Mesothelial cell of epicardium (in vitro differentiated cells): ENCODE data around the gene CACNB4. TPM values are rescaled to one million over a fixed set of nuclear protein-coding genes. Genes with fewer than 3 reads are reported as not detected.

Experiments used
- DNase-seq, 2 experiments: peaks; one replicate each; pipeline ENCODE4 v3.0.0; 2021; ENCODE audit warnings: low spot score in 2 of 2; ENCODE audit not compliant: unreplicated experiment in 2 of 2
- H3K27ac Mint-ChIP-seq: 2 replicates; pipeline ENCODE4 v1.8.0; 2021; ENCODE audit warnings: mixed read lengths
- H3K27me3 Mint-ChIP-seq: 2 replicates; pipeline ENCODE4 v1.8.0; 2021; ENCODE audit warnings: low read depth, mixed read lengths
- H3K36me3 Mint-ChIP-seq: 2 replicates; pipeline ENCODE4 v1.8.0; 2021; ENCODE audit warnings: mixed read lengths
- H3K4me1 Mint-ChIP-seq: 2 replicates; pipeline ENCODE4 v1.8.0; 2021; ENCODE audit warnings: mixed read lengths
- H3K4me3 Mint-ChIP-seq: 2 replicates; pipeline ENCODE4 v1.8.0; 2021; ENCODE audit warnings: mild to moderate bottlenecking, moderate library complexity, mixed read lengths
- H3K9me3 Mint-ChIP-seq: 2 replicates; pipeline ENCODE4 v1.8.0; 2021; ENCODE audit warnings: mixed read lengths
- total RNA-seq: library from RNA; stranded (reverse); gene quantifications from 3 replicates; pipeline ENCODE4 v1.2.1, GENCODE V29; 2021
- TF ChIP-seq, protein P1 (sequence below): fragments of 200-600 bp; sonication (generic); IDR thresholded peaks from one replicate; pipeline ENCODE4 v1.5.0; 2021; ENCODE audit warnings: antibody characterized with exemption; ENCODE audit not compliant: unreplicated experiment

Gene CACNB4
- total RNA-seq, 1 donor from 2014 or later: 4.1 TPM

DNA sequence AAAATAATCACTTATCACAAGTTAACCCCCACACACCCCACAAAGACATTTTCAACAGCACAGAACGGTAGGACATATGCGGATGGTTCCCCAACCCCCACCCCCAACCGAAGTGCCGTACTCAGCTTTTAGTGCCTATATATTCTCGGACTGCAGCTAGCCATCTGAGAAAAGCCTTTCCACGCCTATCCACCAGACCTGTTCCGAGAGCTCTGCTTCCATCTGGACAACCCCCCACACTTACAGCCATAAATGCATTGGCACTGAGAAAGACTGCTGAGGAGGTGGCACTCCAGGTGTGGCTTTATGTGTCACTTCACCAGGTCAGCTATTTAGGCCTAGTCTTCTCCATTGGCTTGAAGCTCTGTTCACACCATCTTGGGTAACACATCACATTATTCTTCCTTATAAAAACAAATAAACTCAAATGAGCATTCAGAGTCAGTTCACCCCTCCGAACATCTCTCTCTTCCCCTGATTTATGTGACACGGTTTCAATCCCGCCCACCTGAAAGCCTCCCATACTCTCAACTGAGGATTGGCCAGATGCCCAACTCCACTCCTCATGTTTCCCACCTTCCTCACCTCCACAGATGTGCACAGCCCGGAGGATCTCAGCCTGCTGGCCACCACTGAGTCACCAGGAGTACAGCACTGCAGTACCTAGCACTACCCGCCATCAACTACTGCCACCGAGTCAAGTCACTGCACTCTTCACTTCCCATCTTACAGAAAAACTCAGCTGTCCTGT is 127.4 kb downstream of the CACNB4 start:
- peaks cover 6% of the 10 kb centered on the region for H3K27me3 Mint-ChIP-seq
- H3K36me3 Mint-ChIP-seq: no peaks in the 10 kb centered on the region
- TF ChIP-seq, protein P1, sequence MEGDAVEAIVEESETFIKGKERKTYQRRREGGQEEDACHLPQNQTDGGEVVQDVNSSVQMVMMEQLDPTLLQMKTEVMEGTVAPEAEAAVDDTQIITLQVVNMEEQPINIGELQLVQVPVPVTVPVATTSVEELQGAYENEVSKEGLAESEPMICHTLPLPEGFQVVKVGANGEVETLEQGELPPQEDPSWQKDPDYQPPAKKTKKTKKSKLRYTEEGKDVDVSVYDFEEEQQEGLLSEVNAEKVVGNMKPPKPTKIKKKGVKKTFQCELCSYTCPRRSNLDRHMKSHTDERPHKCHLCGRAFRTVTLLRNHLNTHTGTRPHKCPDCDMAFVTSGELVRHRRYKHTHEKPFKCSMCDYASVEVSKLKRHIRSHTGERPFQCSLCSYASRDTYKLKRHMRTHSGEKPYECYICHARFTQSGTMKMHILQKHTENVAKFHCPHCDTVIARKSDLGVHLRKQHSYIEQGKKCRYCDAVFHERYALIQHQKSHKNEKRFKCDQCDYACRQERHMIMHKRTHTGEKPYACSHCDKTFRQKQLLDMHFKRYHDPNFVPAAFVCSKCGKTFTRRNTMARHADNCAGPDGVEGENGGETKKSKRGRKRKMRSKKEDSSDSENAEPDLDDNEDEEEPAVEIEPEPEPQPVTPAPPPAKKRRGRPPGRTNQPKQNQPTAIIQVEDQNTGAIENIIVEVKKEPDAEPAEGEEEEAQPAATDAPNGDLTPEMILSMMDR: no peak
- no peak overlapping the region for H3K4me3 Mint-ChIP-seq
- H3K4me1 Mint-ChIP-seq: peaks cover 5% of the 10 kb centered on the region
- no peak overlapping the region for H3K27ac Mint-ChIP-seq
- H3K9me3 Mint-ChIP-seq: no peaks in the 10 kb centered on the region
- DNase-seq: no peak

DNA sequence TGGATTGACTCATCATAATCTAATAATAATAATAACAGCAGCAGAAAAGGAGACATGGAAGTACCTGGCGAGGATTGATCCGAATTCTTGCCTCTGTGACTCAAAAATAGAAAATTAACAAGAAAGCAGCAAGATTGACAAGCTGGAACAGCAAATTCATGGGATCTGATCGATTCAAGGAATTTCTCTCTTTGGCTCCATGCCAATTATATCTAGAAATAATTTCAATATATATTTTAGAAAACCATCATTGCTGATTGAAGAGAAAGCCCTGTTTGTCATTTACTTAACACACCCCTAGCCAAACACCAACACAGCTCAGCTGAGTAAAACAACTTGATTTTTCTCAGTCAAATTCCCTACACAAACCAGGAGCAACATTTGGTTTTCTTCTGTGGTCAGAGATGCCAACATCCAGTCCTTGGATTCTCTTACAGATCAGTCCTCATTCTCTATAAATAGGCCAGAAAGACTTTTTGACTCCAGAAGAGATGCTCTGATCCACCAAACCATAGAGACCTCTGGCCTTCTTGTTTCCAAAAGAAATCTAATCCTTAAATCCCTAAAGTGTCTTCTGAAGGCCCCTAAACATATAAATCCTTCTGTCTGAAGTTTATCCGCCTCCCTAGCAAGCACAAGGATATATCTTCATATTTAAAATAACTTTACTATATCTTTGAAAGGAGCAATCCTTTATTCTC is 129.9 kb downstream of the CACNB4 start:
- no peak overlapping the region for H3K4me3 Mint-ChIP-seq
- TF ChIP-seq, protein P1: no peak
- no peak overlapping the region for H3K27ac Mint-ChIP-seq
- H3K27me3 Mint-ChIP-seq: no peaks in the 10 kb centered on the region
- no peaks in the 10 kb centered on the region for H3K9me3 Mint-ChIP-seq
- no peak for DNase-seq
- H3K36me3 Mint-ChIP-seq: no peaks in the 10 kb centered on the region
- H3K4me1 Mint-ChIP-seq: peaks cover 5% of the 10 kb centered on the region

DNA sequence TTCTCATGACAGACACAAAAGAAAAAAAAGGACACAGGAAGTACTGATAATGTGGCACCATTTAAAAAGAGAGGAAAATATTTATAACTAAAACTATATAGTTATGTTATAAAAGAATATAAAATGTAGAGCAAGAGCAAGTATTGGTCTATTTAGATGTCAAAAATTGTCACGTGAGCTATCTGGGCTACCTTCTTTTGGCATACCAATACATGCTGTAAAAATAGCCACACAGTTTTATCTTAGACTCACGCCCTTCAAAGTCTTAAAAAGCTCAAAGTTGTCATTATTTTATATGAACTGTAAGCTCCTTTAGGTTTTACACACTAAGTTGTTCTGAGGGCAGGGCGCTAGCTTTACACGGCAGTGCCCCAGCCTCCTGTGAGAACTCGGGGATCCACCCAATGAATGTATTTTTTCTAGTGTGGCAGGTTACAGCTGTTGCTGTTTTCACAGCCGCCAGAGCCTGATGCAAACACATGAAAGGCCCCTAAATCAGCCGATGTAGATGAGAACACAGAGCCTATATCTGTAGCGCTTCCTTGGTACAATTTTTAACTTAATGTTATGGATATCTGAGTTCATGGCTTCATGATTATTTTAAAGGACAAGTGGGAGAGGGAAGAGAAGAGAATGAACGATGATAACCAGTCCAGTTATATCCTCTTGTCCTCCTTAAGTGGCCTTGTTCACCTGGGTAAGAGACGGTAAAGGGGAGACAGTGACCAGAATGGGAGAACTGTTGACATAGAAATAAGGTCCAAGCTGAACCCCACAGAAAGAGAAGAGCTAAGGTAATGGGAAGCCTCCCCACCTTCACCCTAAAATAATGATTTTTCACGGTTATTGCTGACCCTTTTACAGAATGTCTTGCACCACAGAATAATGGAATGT is 130.8 kb downstream of the CACNB4 start:
- H3K9me3 Mint-ChIP-seq: no peaks in the 10 kb centered on the region

DNA sequence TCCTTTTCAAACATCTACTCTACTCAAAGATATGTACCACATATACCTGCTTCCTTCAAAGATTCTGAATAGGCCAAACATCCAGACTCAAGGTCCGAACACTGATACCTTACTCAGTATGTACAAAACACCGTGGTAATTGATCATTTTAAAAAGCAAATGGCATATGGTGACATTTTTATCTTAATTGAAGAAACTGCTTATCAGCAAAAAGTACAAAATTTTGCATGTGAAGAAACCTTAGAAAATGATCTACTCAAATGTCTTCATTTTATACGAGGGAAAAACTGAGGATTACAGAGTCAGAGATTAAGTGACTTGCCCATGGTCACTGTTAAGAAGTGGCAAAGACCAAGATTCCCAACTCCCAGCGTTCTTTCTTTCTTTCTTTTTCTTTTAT is 133.0 kb downstream of the CACNB4 start:
- Mint-ChIP-seq H3K4me1 (peaks cover 2% of the 10 kb centered on the region), H3K36me3 (no peaks in the 10 kb centered on the region), H3K4me3 (no peak overlapping the region), H3K9me3 (no peaks in the 10 kb centered on the region), H3K27ac (no peak overlapping the region), H3K27me3 (peaks cover 5% of the 10 kb centered on the region)
- no peak for DNase-seq
- TF ChIP-seq, protein P1: no peak

More for the DNA sequence above, 130.8 kb downstream of the CACNB4 start:
- no peak overlapping the region for H3K27ac Mint-ChIP-seq
- TF ChIP-seq, protein P1: no peak
- H3K27me3 Mint-ChIP-seq: no peaks in the 10 kb centered on the region
- H3K4me3 Mint-ChIP-seq: no peak overlapping the region
- peaks cover 2% of the 10 kb centered on the region for H3K4me1 Mint-ChIP-seq
- DNase-seq: no peak
- no peaks in the 10 kb centered on the region for H3K36me3 Mint-ChIP-seq

DNA sequence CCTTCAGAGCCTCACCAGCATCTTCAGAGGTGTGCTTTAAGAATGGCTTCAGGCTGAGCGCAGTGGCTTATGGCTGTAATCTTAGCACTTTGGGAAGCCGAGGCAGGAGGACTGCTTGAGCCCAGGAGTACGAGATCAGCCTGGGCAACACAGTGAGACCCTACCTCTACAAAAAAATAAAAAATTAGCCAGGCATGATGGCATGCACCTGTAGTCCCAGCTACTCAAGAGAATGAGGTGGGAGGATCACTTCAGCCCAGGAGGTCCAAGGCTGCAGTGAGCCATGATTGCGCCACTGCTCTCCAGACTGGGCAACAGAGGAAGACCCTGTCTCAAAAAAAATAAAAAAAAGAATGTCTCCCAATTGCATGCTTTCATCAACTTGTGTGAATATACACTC is 137.3 kb downstream of the CACNB4 start:
- Mint-ChIP-seq H3K36me3 (no peaks in the 10 kb centered on the region), H3K4me1 (peaks cover 6% of the 10 kb centered on the region), H3K27ac (no peak overlapping the region), H3K4me3 (no peak overlapping the region), H3K27me3 (peaks cover 5% of the 10 kb centered on the region), H3K9me3 (no peaks in the 10 kb centered on the region)
- TF ChIP-seq, protein P1: no peak
- no peak for DNase-seq
